ENCODE data around the gene SEC31B.

DNA sequence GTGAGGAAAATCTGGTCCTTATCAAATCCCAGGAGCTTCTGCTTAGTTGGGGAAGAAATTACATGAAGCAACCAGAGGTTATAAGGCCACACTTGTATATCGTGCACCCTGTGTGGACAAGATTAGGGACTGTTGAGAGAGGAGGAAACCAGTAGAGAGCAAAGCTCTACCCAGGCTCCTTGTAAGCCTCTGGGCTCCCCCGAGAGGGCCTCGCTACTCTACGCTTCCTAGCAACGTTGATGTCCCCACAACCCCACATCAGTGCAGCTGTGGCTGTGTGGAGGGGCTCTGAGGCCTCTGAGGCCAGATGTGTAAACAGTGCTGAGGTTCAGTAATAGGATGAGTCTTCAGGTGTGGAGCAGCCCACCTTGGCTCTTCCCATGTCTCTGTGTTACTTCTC, 32.1 kb upstream of the SEC31B start:
- TF ChIP-seq, protein P1, sequence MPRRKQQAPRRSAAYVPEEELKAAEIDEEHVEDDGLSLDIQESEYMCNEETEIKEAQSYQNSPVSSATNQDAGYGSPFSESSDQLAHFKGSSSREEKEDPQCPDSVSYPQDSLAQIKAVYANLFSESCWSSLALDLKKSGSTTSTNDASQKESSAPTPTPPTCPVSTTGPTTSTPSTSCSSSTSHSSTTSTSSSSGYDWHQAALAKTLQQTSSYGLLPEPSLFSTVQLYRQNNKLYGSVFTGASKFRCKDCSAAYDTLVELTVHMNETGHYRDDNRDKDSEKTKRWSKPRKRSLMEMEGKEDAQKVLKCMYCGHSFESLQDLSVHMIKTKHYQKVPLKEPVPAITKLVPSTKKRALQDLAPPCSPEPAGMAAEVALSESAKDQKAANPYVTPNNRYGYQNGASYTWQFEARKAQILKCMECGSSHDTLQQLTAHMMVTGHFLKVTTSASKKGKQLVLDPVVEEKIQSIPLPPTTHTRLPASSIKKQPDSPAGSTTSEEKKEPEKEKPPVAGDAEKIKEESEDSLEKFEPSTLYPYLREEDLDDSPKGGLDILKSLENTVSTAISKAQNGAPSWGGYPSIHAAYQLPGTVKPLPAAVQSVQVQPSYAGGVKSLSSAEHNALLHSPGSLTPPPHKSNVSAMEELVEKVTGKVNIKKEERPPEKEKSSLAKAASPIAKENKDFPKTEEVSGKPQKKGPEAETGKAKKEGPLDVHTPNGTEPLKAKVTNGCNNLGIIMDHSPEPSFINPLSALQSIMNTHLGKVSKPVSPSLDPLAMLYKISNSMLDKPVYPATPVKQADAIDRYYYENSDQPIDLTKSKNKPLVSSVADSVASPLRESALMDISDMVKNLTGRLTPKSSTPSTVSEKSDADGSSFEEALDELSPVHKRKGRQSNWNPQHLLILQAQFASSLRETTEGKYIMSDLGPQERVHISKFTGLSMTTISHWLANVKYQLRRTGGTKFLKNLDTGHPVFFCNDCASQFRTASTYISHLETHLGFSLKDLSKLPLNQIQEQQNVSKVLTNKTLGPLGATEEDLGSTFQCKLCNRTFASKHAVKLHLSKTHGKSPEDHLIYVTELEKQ (tag by site-specific recombination; IDR thresholded peaks at IDR 0.05; ENCODE audit: borderline replicate concordance), result no peak
- TF ChIP-seq, protein P2, sequence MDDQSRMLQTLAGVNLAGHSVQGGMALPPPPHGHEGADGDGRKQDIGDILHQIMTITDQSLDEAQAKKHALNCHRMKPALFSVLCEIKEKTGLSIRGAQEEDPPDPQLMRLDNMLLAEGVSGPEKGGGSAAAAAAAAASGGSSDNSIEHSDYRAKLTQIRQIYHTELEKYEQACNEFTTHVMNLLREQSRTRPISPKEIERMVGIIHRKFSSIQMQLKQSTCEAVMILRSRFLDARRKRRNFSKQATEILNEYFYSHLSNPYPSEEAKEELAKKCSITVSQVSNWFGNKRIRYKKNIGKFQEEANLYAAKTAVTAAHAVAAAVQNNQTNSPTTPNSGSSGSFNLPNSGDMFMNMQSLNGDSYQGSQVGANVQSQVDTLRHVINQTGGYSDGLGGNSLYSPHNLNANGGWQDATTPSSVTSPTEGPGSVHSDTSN (CRISPR knock-in tag; IDR thresholded peaks at IDR 0.05), result no peak
- TF ChIP-seq SALL2 (tag by site-specific recombination; IDR thresholded peaks at IDR 0.05; ENCODE audit: borderline replicate concordance) (no peak), ZNF121 (tag by site-specific recombination; IDR thresholded peaks at IDR 0.05) (no peak), CTCF (tag by site-specific recombination; IDR thresholded peaks at IDR 0.05) (no peak), IKZF3 (tag by site-specific recombination; IDR thresholded peaks at IDR 0.05) (no peak), MZF1 (tag by site-specific recombination; IDR thresholded peaks at IDR 0.05; ENCODE audit: borderline replicate concordance) (no peak), ZFHX2 (tag by site-specific recombination; conservative IDR thresholded peaks at IDR 0.05) (no peak), ZNF558 (tag by site-specific recombination; IDR thresholded peaks at IDR 0.05) (no peak), OVOL3 (tag by site-specific recombination; IDR thresholded peaks at IDR 0.05) (no peak), TCF7L2 (IDR thresholded peaks at IDR 0.05; ENCODE audit: borderline replicate concordance, low read depth, low read length) (no peak)
- TF ChIP-seq, protein P3, sequence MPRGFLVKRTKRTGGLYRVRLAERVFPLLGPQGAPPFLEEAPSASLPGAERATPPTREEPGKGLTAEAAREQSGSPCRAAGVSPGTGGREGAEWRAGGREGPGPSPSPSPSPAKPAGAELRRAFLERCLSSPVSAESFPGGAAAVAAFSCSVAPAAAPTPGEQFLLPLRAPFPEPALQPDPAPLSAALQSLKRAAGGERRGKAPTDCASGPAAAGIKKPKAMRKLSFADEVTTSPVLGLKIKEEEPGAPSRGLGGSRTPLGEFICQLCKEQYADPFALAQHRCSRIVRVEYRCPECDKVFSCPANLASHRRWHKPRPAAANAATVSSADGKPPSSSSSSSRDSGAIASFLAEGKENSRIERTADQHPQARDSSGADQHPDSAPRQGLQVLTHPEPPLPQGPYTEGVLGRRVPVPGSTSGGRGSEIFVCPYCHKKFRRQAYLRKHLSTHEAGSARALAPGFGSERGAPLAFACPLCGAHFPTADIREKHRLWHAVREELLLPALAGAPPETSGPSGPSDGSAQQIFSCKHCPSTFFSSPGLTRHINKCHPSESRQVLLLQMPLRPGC (tag by site-specific recombination; IDR thresholded peaks at IDR 0.05), result no peak
- TF ChIP-seq, protein P4, sequence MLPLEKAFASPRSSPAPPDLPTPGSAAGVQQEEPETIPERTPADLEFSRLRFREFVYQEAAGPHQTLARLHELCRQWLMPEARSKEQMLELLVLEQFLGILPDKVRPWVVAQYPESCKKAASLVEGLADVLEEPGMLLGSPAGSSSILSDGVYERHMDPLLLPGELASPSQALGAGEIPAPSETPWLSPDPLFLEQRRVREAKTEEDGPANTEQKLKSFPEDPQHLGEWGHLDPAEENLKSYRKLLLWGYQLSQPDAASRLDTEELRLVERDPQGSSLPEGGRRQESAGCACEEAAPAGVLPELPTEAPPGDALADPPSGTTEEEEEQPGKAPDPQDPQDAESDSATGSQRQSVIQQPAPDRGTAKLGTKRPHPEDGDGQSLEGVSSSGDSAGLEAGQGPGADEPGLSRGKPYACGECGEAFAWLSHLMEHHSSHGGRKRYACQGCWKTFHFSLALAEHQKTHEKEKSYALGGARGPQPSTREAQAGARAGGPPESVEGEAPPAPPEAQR (tag by site-specific recombination; IDR thresholded peaks at IDR 0.05), result no peak

All from HEK293 (cell line).